GM21515 (cell line): ENCODE results near the gene PPP4R3C.
"Not testable (repeated sequence)": the region's sequence is repeated elsewhere in the genome, so short reads cannot be mapped to it uniquely, and the experiment has no call there.

ENCODE experiments used
- ATAC-seq: cut with Tn5 transposase; IDR thresholded peaks from one replicate; pipeline ENCODE4 v1.9.1; 2021; ENCODE audit not compliant: unreplicated experiment

PPP4R3C gene

GRCh38 chrX:27463187-27463586, at the start of gene PPP4R3C:
TSS of gene PPP4R3C (minus strand) at chrX:27463341. CDS start at chrX:27463296, 45 bp downstream.
- ATAC-seq = no peak

GRCh38 chrX:27491397-27491796, 28.3 kb upstream of the PPP4R3C start:
- no peak for ATAC-seq

- ATAC-seq = no peak
Observed at GRCh38 chrX:27466051-27466450, 2.9 kb upstream of the PPP4R3C start.

- no peak for ATAC-seq
Observed at GRCh38 chrX:27465036-27465435, 1.9 kb upstream of the PPP4R3C start.

GRCh38 chrX:27459129-27459528, 4.0 kb downstream of the PPP4R3C start:
- not testable (repeated sequence) for ATAC-seq

GRCh38 chrX:27458544-27458943, 4.6 kb downstream of the PPP4R3C start:
- ATAC-seq = not testable (repeated sequence)

GRCh38 chrX:27451324-27451723, 11.8 kb downstream of the PPP4R3C start:
- ATAC-seq = no peak

- ATAC-seq = no peak
Observed at GRCh38 chrX:27446423-27446822, 16.7 kb downstream of the PPP4R3C start.

GRCh38 chrX:27445438-27445837, 17.7 kb downstream of the PPP4R3C start:
- ATAC-seq = no peak

GRCh38 chrX:27444093-27444908, 18.8 kb downstream of the PPP4R3C start:
- ATAC-seq = no peak

- ATAC-seq = not testable (repeated sequence)
Observed at GRCh38 chrX:27442392-27442791, 20.7 kb downstream of the PPP4R3C start.

GRCh38 chrX:27439771-27440170, 23.4 kb downstream of the PPP4R3C start:
- no peak for ATAC-seq

GRCh38 chrX:27438937-27439336, 24.2 kb downstream of the PPP4R3C start:
- ATAC-seq = no peak

GRCh38 chrX:27435031-27435430, 28.1 kb downstream of the PPP4R3C start:
- no peak for ATAC-seq
